Stimulated activated CD8-positive, alpha-beta memory T cell treated with anti-CD3 and anti-CD28 coated beads, Interleukin-7, amount 100 ng/mL, for 24 hours (primary cell): Measurements from ENCODE around the gene SLC23A2.

Experiments used
- DNase-seq: peaks from one replicate; pipeline ENCODE4 v3.0.0-alpha.2; 2020; ENCODE audit warnings: low read depth

SLC23A2 gene

DNA sequence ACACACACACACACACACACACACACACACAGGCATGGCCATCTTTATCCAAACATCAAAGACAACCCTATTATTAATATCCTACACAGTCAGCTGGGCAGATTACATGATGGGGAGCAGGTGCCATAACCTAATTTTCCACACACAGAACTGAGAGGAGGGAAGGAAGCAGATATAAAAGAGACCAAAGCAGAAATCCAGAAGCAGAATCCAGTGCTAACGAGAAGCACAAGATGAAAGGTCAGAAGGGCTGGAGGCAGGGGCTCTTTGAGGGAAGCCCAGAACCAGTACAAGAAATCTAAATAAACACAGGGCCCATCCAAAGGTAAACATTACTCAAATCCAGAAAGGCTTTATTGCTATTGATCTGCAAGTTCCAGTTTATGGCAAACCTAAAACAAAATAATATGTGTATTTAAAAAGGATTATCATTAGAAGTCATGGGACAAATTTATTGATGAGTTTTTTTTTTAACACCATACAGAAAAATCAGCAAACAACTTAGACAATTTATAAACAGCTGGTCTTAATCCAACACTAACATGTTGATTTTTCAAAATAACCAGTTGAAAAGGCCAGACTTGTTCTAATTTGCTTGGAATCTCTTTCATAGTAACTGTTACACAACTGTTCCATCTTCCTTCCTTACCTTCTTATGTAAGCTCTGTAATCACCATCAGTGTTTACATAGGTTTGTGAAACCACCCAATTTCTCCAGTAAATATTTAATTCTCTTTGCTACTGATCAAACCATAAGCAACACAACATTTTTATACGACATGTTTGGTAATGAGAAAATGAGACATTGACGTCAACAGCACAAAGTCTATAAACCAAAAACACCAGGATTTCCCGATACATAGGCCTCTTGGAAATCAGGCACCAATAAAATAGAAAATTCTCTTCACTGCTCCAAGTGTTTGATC lies 34.2 kb downstream of the SLC23A2 start:
- DNase-seq, result no peak

GRCh38 chr20:4962241-4962855 lies 39.0 kb downstream of the SLC23A2 start:
- no peak for DNase-seq

- DNase-seq, result no peak
Measured at GRCh38 chr20:4961746-4962145, 39.6 kb downstream of the SLC23A2 start.

DNA sequence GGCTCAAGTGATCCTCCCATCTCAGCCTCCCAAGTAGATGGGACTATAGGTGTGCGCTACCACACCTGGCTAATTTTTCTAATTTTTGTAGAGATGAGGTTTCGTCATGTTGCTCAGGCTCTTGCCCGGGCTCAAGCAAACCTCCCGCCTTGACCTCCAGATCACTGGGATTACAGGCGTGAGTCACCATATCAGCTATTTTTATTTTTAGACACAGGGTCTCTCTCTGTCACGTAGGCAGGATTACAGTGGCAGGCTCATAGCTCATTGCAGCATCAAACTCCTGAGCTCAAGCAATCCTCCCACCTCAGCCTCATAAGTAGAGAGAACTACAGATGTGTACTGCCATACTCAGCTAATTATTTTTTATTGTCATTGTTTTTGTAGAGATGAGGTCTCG lies 41.7 kb downstream of the SLC23A2 start:
- no peak for DNase-seq

DNA sequence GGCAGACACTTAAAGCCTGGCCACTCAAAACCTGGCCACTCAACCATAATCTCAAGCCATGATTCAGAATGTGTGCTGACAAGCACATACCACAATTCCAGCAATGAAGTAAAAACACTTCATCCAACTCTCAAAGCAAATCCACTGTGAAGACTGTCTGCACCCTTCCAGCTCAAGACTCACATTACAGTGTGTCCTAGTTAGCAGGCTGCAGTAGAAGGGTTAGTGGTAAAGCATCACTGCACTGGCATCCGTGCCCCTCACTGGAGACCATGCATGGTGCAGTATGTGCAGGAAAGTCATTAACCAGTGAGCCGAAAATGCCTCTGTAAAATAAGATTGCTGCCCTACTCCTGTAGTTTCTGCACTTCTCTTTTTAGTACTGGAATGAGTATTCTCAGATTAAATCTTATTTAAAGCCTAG lies 43.4 kb downstream of the SLC23A2 start:
- no peak for DNase-seq

GRCh38 chr20:4957187-4957586 lies 44.1 kb downstream of the SLC23A2 start:
- no peak for DNase-seq

DNA sequence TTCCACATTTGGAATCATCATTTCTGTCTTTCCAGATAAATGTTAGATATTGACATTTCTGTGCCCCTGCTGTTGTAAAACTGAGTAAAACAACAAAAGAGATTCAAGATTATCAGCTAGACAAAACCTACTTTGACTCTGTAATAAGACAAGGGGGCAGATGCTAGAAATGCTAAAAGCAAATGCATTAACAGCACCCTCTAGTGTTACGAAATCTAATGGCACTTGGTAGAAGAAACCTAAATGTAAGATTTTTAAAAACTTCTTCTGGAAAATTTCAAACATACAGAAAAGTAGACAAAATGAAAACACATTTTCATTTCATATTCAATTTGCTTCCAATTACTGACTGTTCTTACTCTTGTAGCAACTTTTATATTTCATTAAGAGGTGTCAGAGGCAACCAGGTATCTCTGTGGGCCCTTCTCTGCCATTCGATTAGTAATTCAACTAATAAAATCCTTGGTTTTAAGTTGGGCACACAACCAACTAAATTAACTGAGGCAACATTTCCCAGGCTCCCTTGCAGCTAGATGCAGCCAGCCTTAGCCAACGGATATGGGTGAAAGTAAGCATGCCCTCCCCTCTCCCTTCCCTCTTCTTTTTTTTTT lies 45.0 kb downstream of the SLC23A2 start:
- DNase-seq, result no peak

DNA sequence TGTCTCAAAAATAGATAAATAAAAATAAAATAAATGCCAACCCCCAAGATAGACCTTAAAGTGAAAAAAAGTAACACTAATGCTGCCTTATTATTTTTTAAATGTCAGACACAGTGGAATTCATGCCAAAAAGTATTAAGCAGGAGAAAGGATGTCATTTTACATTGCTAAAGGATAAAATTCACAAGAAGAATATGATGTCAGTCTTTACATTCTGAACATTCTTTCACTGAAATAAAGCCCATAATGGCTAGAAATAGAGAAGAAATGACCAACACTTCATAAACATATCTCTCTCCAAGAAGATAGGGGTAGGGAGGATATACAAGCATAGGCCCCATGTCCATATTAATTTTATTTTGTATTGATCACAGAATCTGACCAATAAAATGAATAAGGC lies 47.4 kb downstream of the SLC23A2 start:
- no peak for DNase-seq

DNA sequence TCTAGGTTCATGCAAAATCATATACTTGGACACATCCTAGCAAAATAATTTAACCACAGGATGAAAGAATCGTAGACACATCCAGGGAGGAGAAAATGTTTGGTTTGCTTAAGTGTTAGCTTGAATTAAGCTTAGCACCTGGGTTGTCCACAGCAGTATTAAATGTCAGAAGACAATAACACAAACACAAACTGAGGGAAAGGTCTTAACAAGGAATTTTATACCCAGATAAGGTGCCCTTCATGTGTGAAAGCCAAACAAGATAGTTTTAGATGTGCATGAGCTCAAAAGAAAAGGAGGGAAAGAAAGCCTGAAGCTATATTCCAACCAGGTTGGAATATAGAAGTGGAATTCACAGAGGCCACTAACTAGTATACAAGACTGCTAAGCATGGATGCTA lies 49.1 kb downstream of the SLC23A2 start:
- no peak for DNase-seq

DNA sequence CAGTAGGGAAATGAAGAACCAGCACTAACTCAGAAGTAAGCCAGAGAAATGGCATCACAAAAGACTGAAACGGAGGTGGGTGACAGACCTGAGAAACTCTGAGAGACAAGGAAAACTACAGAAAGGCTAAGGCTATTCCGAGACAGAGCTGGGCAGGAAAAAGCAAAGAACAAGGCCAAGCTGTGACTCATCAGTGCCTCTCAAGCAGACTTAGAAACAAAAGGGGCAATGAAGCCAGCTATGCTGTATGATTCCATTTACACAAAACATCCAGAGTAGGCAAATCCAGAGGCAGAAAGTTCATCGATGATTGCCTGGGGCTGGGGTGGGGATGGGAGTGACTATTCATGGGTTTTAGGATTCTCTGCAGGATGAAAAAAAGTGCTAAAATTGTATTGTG lies 50.0 kb downstream of the SLC23A2 start:
- DNase-seq, result no peak

- no peak for DNase-seq
Measured at GRCh38 chr20:4950841-4951240, 50.5 kb downstream of the SLC23A2 start.

DNA sequence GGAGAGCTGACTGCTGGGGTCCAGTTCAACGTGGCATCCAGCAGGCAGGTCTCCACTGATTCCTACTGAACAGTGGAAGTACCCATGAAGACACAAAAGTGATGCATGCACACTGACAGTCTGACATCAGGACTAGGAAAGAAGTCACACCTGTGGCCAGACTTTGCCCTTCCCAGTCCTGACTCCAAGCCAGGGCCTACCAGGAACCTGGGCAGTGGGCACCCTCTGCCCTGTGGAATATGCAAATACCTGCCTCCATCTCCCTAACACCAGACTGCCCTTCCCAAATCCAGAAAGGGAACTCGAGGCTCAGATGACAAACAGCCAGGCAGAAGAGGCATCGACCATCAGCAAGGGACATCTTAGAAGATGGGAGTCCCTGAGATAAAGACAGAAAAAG lies 50.9 kb downstream of the SLC23A2 start:
- DNase-seq, result no peak

- no peak for DNase-seq
Measured at GRCh38 chr20:4949833-4950178, 51.5 kb downstream of the SLC23A2 start.

DNA sequence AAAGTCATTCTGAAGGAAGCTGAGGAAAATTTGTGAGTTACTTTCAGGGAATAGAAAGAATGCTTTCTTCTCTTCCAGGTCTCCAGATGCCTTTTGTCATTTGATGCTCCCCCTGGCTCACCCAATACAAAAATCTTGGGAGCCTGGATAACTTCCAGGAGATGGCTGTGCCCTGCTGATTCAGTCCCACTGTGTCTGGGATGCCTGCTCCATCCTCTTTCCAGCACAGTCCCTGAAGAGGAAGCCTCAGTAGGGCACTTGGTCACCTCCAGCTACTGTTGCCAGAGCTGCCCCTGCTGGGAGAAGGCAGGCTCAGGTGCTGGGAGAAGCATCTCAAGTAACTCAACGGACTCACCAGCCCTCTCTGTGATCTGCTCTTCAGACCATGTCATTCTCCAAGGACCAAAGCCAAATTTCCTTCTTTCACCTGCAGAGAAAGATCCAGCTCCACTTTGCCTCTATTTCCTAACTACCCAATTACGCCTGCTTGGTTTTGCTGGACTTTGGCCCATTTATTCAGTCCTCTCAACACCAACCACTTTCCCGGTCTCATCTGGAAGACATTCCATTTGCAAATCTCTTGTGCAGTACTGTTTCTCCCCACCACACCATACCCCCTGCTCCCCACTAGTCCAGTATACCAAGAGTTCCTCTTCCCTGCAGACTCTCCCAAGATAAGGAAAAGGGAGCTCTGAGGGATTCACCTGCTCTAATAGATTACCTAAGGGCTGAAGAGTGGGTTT lies 53.3 kb downstream of the SLC23A2 start:
- DNase-seq, result no peak

DNA sequence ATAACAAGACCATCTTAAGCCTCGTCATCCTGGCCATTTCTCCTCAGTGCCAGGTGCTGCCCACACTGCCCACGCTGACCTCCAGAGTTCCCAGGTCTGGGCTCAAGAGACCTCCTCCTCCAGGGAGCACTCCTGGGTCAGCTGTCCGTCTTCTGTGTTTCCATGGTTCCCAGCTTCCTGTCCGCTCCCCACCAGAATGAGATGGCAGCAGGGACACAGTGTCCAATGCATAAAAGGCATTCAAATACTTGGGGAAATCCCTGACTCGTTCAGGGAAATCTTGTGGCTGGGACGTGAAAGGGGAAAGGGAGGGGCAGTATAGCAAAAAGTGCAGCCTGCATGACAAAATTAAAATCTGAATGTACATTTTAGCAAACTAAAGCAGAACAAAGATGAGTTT lies 54.3 kb downstream of the SLC23A2 start:
- no peak for DNase-seq

GRCh38 chr20:4946585-4946984 lies 54.7 kb downstream of the SLC23A2 start:
- DNase-seq, result no peak

GRCh38 chr20:4944518-4945313 lies 56.6 kb downstream of the SLC23A2 start:
- no peak for DNase-seq

DNA sequence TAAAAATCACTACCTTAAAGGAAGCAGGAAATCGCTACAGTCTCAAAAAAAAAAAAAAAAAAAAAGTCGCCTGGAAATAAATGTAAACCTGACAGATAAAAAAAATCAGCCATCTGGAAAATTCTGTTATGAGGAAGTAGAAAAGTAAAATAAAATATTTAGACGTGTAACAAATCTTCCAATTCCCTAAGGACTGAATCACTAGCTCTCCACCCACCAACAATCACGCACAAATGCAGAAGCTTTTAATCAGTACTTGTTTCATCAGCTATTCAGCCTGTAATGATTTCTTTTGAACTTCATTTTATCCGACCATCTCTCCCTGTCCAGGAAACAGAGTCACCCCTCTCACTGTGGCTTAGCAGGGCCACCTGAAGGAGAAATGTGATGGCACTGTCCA lies 59.0 kb downstream of the SLC23A2 start:
- no peak for DNase-seq

GRCh38 chr20:4937407-4938319 lies 63.6 kb downstream of the SLC23A2 start:
- no peak for DNase-seq

GRCh38 chr20:4936851-4937406 lies 64.4 kb downstream of the SLC23A2 start:
- no peak for DNase-seq
